ENCODE results near the gene PITPNM1. TPM values are rescaled to one million over a fixed set of nuclear protein-coding genes. Genes with fewer than 3 reads are reported as not detected.

The PITPNM1 gene
- total and polyA plus RNA-seq, 2 experiments from 2014 or later = 9.1 to 57.1 TPM

- no peak for DNase-seq (ENCODE audit: low spot score)
- Mint-ChIP-seq H3K4me3 (no peak overlapping the region), H3K27ac (no peak overlapping the region), H3K4me1 (peaks cover 15% of the 10 kb centered on the region), H3K27me3 (ENCODE audit: insufficient read depth, low read depth, poor library complexity) (peaks cover 20% of the 10 kb centered on the region), H3K36me3 (ENCODE audit: low read depth) (no peaks in the 10 kb centered on the region; the same call in 2 of the 3 replicates), H3K9me3 (no peaks in the 10 kb centered on the region)
- H3F3A ChIP-seq (replicated peaks; ENCODE audit: low read depth) = no peaks in the 10 kb centered on the region
- H3K79me2 ChIP-seq (replicated peaks; ENCODE audit: insufficient read depth) = peaks cover 9% of the 10 kb centered on the region; the same call in 1 of the 2 replicates
- H3K36me3 ChIP-seq (ENCODE audit: insufficient read depth) = no peaks in the 10 kb centered on the region
- TF ChIP-seq ETS1 (IDR thresholded peaks at IDR 0.05) (no peak), CTCF (conservative IDR thresholded peaks at IDR 0.05; ENCODE audit: low read depth in 2 of 2) (no peak), ZNF114 (CRISPR knock-in tag; IDR thresholded peaks at IDR 0.05) (no peak), CREB1 (CRISPR knock-in tag; IDR thresholded peaks at IDR 0.05; ENCODE audit: low read depth) (no peak), ZNF462 (CRISPR knock-in tag; IDR thresholded peaks at IDR 0.05) (no peak), REST (IDR thresholded peaks at IDR 0.05; ENCODE audit: unreplicated experiment) (no peak), JUNB (IDR thresholded peaks at IDR 0.05; ENCODE audit: unreplicated experiment) (no peak), EZH2phosphoT487 (IDR thresholded peaks at IDR 0.05; ENCODE audit: unreplicated experiment) (no peak), POLR2AphosphoS5 (IDR thresholded peaks at IDR 0.05; ENCODE audit: low read depth) (no peak), STAT1 (IDR thresholded peaks at IDR 0.05; ENCODE audit: unreplicated experiment) (no peak), ZNF331 (CRISPR knock-in tag; IDR thresholded peaks at IDR 0.05; ENCODE audit: low read depth) (no peak), EZH2 (IDR thresholded peaks at IDR 0.05; ENCODE audit: low read depth, unreplicated experiment) (no peak), NANOG (IDR thresholded peaks at IDR 0.05; ENCODE audit: borderline replicate concordance) (no peak)
- no peak overlapping the region for H3K4me3 ChIP-seq
- H2AFZ ChIP-seq = no peak overlapping the region
- H3K27me3 ChIP-seq (ENCODE audit: insufficient read depth) = no peaks in the 10 kb centered on the region
- ATAC-seq = no peak
- H3K9me2 ChIP-seq (ENCODE audit: insufficient read depth) = no peaks in the 10 kb centered on the region
- no peak overlapping the region for H3K4me2 ChIP-seq
- H3K4me1 ChIP-seq (ENCODE audit: insufficient read depth) = peaks cover 13% of the 10 kb centered on the region; the same call in 1 of the 2 replicates
- H4K20me1 ChIP-seq (replicated peaks; ENCODE audit: insufficient read depth) = no peaks in the 10 kb centered on the region
- H3K27ac ChIP-seq (ENCODE audit: low read depth) = no peak overlapping the region
Measured at GRCh38 chr11:67466367-67466766, 38.8 kb downstream of the PITPNM1 start.
